Loucy (cell line): ENCODE data around the gene CSH2.

ENCODE experiments used
- EZH2phosphoT487 ChIP-seq: fragments of 200-600 bp; IDR thresholded peaks from 2 replicates; pipeline ENCODE4 v1.6.1; 2018; ENCODE audit warnings: antibody characterized with exemption, mild to moderate bottlenecking, moderate library complexity, borderline replicate concordance
- TF ChIP-seq, protein P1 (sequence below): fragments of 200-600 bp; sonication (generic); conservative IDR thresholded peaks from 2 replicates; pipeline ENCODE4 v1.5.1; 2014; ENCODE audit warnings: mild to moderate bottlenecking, antibody characterized with exemption, low read length

DNA sequence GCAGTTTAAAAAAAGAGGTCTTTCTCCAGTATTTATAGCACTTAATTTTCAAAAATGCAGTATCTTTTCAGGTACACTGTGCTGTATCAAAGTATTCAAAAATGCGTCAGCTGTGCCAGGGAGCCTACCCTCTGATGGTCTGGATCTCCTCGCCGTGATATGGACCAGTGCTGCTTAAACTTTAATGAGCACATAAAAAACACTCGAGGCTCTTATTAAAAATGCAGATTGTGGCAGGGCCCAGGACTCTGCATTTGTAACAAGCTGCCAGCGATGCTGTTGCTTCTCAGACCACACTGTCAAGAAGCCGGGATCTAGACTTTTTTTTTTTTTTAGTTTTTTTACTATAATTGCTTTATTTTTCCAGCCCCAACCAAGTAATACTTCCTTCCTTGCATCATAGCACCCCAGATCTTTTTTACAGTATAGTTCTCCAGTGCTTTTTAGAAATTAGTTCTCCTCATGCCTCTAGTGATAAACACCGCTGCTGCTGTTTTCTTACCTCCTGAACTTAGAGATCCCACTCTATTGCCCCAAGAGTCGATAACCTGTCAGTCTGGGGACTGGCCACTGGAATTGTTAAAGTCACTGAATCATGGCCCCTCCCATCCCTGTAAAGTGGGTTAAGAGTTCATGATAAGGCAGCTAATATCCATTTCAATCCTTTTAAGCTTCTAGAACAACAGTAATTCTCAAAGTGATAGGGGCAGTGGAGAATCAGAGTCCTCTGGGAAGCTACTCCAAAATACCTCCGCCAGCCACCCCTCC, 29.4 kb downstream of the CSH2 start:
- TF ChIP-seq, protein P1, sequence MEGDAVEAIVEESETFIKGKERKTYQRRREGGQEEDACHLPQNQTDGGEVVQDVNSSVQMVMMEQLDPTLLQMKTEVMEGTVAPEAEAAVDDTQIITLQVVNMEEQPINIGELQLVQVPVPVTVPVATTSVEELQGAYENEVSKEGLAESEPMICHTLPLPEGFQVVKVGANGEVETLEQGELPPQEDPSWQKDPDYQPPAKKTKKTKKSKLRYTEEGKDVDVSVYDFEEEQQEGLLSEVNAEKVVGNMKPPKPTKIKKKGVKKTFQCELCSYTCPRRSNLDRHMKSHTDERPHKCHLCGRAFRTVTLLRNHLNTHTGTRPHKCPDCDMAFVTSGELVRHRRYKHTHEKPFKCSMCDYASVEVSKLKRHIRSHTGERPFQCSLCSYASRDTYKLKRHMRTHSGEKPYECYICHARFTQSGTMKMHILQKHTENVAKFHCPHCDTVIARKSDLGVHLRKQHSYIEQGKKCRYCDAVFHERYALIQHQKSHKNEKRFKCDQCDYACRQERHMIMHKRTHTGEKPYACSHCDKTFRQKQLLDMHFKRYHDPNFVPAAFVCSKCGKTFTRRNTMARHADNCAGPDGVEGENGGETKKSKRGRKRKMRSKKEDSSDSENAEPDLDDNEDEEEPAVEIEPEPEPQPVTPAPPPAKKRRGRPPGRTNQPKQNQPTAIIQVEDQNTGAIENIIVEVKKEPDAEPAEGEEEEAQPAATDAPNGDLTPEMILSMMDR = no peak
- no peak for TF ChIP-seq EZH2phosphoT487
